Muscle of leg (tissue), 11 donors: Measurements from ENCODE around the gene PLN. TPM values are rescaled to one million over a fixed set of nuclear protein-coding genes. Genes with fewer than 3 reads are reported as not detected.

Source experiments
- DNase-seq: peaks from one replicate; pipeline ENCODE4 v3.0.0; 2013
- H3K27ac ChIP-seq: one replicate; pipeline ENCODE4 v1.5.1; 2013; ENCODE audit warnings: mild to moderate bottlenecking, low read length, control low read depth
- H3K27me3 ChIP-seq: one replicate; pipeline ENCODE4 v1.6.1; 2013; ENCODE audit warnings: low read length; ENCODE audit not compliant: control insufficient read depth, insufficient read depth
- H3K36me3 ChIP-seq: one replicate; pipeline ENCODE4 v1.6.1; 2013; ENCODE audit warnings: low read length; ENCODE audit not compliant: control insufficient read depth, insufficient read depth
- H3K4me1 ChIP-seq: one replicate; pipeline ENCODE4 v1.6.1; 2013; ENCODE audit warnings: low read length; ENCODE audit not compliant: control insufficient read depth, insufficient read depth
- H3K4me3 ChIP-seq: one replicate; pipeline ENCODE4 v1.5.1; 2013; ENCODE audit warnings: low read length, control low read depth
- H3K9me3 ChIP-seq: replicated peaks from 2 replicates; pipeline ENCODE4 v1.6.1; 2013; ENCODE audit warnings: low read depth, low read length; ENCODE audit not compliant: control insufficient read depth
- WGBS: methylation state at CpG from one replicate; pipeline ENCODE4 v1.1.5; 2013; ENCODE audit warnings: missing lambda C conversion rate; ENCODE audit not compliant: insufficient coverage; 5-methylcytosine and 5-hydroxymethylcytosine counted together
- polyA plus RNA-seq, 8 donors: library from polyadenylated mRNA; unstranded; fragments of 120-200 nt; gene quantifications; one replicate each; pipeline versions ENCODE4 v1.2.1 to v1.2.3, GENCODE V29; 2013; ENCODE audit warnings: inconsistent platforms in 1 of 8, low replicate concordance in 1 of 8; ENCODE audit not compliant: insufficient read length in 8 of 8, insufficient read depth in 1 of 8
- total RNA-seq: library from RNA; stranded (reverse); fragments of 120-200 nt; gene quantifications from one replicate; pipeline ENCODE4 v1.2.4, GENCODE V29; 2013

Gene PLN
- total and polyA plus RNA-seq, 9 donors, result 2.8 to 8.8 (median 5.7) TPM

DNA sequence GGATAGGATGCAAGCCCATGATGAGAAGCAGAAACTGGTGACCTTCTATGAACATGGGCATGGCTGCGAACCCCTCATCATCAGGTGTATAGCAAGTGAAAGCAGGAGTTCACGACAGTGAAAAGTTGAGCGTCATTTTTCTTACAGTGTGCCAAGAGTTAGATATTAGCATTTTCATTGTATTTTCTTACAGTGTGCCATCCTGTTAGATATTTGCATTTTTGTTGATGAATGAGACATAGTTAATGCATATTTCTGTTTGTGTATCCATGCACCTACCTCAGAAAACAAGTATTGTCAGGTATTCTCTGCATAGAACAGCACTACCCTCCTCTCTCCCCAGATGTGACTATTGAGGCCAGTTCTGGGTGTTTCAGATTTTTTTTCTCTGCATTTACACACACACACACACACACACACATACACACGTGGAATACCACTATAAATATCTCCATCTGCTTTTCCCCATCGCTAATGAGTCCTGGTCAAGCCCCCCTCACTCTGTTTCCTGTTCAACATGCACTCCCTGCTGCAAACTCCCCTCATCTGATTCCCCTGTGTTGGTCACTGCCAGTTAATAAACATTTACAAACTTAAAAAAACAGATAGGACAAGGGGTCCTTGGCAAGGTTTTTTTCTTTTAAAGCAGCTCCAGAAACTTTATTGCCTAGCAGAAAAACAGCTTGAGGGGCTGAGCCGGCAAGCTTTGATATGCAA is 41.7 kb downstream of the PLN start:
- Histone ChIP-seq H3K4me3 (no peak overlapping the region), H3K27ac (no peak overlapping the region), H3K36me3 (peaks cover 4% of the 10 kb centered on the region), H3K4me1 (peaks cover 7% of the 10 kb centered on the region), H3K27me3 (no peaks in the 10 kb centered on the region), H3K9me3 (no peaks in the 10 kb centered on the region)
- DNase-seq, result peak; percentile 14
- WGBS, result 18% methylated on average over 3 of the region's 6 CpGs

DNA sequence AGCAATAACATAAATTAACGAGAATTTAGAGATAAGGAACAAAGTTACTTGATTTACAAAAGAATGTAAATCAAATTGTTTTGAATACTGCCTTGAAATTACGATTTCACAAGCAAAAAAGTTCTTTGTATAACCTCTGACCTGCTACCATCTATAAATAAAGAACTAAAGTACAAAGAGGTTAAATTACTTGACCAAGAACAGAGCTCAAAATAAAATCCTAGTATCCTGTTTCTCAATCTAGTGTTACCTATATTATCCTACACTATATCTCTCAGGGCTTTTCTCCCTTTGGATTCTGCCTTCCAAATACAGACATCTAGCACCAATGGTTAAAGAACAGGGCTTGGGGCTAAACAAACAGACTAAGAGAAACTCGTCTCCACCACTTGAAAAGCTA is 43.8 kb downstream of the PLN start:
- Histone ChIP-seq H3K27me3 (no peaks in the 10 kb centered on the region), H3K9me3 (no peaks in the 10 kb centered on the region), H3K4me3 (no peak overlapping the region), H3K4me1 (peaks cover 7% of the 10 kb centered on the region), H3K27ac (no peak overlapping the region), H3K36me3 (peaks cover 3% of the 10 kb centered on the region)
- DNase-seq, result no peak
- WGBS, result no CpG with 5 or more reads among the region's 3 CpGs

- no peaks in the 10 kb centered on the region for H3K9me3 ChIP-seq
- no peaks in the 10 kb centered on the region for H3K27me3 ChIP-seq
- peaks cover 3% of the 10 kb centered on the region for H3K36me3 ChIP-seq
- no peak for DNase-seq
- no peak overlapping the region for H3K27ac ChIP-seq
- H3K4me3 ChIP-seq, result no peak overlapping the region
- no CpG with 5 or more reads among the region's 1 CpG for WGBS
- H3K4me1 ChIP-seq, result peaks cover 7% of the 10 kb centered on the region
Measured at GRCh38 chr6:118594877-118595276, 46.8 kb downstream of the PLN start.

GRCh38 chr6:118596774-118597320 is 48.8 kb downstream of the PLN start:
- no peaks in the 10 kb centered on the region for H3K27me3 ChIP-seq
- H3K4me1 ChIP-seq, result no peaks in the 10 kb centered on the region
- H3K4me3 ChIP-seq, result no peak overlapping the region
- no peak overlapping the region for H3K27ac ChIP-seq
- H3K9me3 ChIP-seq, result no peaks in the 10 kb centered on the region
- DNase-seq, result no peak
- H3K36me3 ChIP-seq, result no peaks in the 10 kb centered on the region
- 100% methylated on average over 1 of the region's 5 CpGs for WGBS

DNA sequence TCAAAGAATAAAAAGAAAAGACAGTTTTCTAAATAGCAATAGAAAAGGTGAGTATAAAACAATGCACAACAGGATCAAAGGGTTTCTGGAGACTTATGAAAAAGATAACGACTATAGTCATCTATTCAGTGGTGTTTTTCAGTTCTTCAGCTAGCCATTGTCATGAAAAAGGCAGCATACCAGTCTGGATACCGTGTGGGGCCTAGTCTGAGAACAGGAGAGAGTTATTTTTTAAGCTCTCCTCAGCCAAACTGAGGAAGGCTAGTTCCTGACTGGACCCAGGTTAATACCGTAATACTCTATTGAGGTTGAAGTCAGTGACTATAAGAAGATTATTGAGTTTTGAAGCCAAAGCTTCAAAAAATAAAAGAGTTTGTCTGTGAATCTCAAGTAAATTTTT is 49.5 kb downstream of the PLN start:
- Histone ChIP-seq H3K36me3 (no peaks in the 10 kb centered on the region), H3K4me1 (no peaks in the 10 kb centered on the region), H3K27me3 (no peaks in the 10 kb centered on the region), H3K27ac (no peak overlapping the region), H3K4me3 (no peak overlapping the region), H3K9me3 (no peaks in the 10 kb centered on the region)
- no peak for DNase-seq
- WGBS, result 85% methylated on average over 3 of the region's 3 CpGs

GRCh38 chr6:118598324-118598723 is 50.2 kb downstream of the PLN start:
- H3K36me3 ChIP-seq, result peaks cover 2% of the 10 kb centered on the region
- no peak overlapping the region for H3K4me3 ChIP-seq
- no peak overlapping the region for H3K27ac ChIP-seq
- no peaks in the 10 kb centered on the region for H3K4me1 ChIP-seq
- no peaks in the 10 kb centered on the region for H3K9me3 ChIP-seq
- no peak for DNase-seq
- no CpG with 5 or more reads among the region's 2 CpGs for WGBS
- no peaks in the 10 kb centered on the region for H3K27me3 ChIP-seq

GRCh38 chr6:118602300-118602699 is 54.2 kb downstream of the PLN start:
- Histone ChIP-seq H3K36me3 (peaks cover 2% of the 10 kb centered on the region), H3K4me3 (no peak overlapping the region), H3K9me3 (peaks cover 3% of the 10 kb centered on the region), H3K27ac (no peak overlapping the region), H3K4me1 (no peaks in the 10 kb centered on the region), H3K27me3 (no peaks in the 10 kb centered on the region)
- no peak for DNase-seq
- WGBS, result no CpG with 5 or more reads among the region's 2 CpGs

GRCh38 chr6:118603372-118603771 is 55.3 kb downstream of the PLN start:
- Histone ChIP-seq H3K36me3 (peaks cover 2% of the 10 kb centered on the region), H3K4me3 (no peak overlapping the region), H3K27ac (no peak overlapping the region), H3K9me3 (peaks cover 3% of the 10 kb centered on the region), H3K27me3 (no peaks in the 10 kb centered on the region), H3K4me1 (no peaks in the 10 kb centered on the region)
- DNase-seq, result no peak
- no CpG with 5 or more reads among the region's 2 CpGs for WGBS

GRCh38 chr6:118606268-118606667 is 58.2 kb downstream of the PLN start:
- Histone ChIP-seq H3K4me1 (no peaks in the 10 kb centered on the region), H3K27ac (no peak overlapping the region), H3K27me3 (no peaks in the 10 kb centered on the region), H3K4me3 (no peak overlapping the region), H3K9me3 (peaks cover 7% of the 10 kb centered on the region), H3K36me3 (peaks cover 2% of the 10 kb centered on the region)
- DNase-seq, result no peak
- 83% methylated on average over 2 of the region's 3 CpGs for WGBS

DNA sequence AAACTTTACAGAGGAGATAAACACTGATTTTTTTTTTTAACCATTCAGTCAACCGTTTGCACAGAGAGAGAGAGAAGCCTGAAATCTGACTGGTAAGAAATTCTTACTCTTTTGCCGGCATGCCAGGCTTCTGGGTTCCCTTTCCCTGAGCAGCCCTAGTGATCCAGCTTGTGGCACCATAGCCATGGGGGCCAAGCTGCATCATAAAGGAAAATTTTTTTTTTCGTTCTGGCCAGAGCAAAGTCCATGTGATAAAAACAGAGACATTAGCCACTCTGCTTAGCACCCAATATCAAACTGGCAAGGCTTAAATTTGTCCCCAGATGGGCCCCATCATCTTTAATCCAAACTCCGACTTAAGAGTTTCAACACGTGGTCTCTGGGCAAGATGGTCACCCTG is 58.8 kb downstream of the PLN start:
- peaks cover 2% of the 10 kb centered on the region for H3K36me3 ChIP-seq
- DNase-seq, result no peak
- WGBS, result 84% methylated on average over 3 of the region's 5 CpGs

More for the DNA sequence above, 58.8 kb downstream of the PLN start:
- H3K9me3 ChIP-seq, result peaks cover 10% of the 10 kb centered on the region
- no peaks in the 10 kb centered on the region for H3K27me3 ChIP-seq
- H3K27ac ChIP-seq, result no peak overlapping the region
- no peaks in the 10 kb centered on the region for H3K4me1 ChIP-seq
- no peak overlapping the region for H3K4me3 ChIP-seq
